SK-N-SH (cell line): ENCODE data around the gene TGFB1I1. TPM values are rescaled to one million over a fixed set of nuclear protein-coding genes. Genes with fewer than 3 reads are reported as not detected.

Source experiments
- CTCF ChIA-PET: fragments of 300-600, 350-600 bp; formaldehyde crosslinking; extraction: SDS; loops from one replicate; lab custom pipeline; 2021; lab: Yijun Ruan, JAX
- POLR2A ChIA-PET: fragments of 350-600 bp; sonication (Branson Sonifier 250); formaldehyde crosslinking; extraction: SDS; loops from one replicate; lab custom pipeline; 2020; ENCODE audit warnings: antibody characterized with exemption, inconsistent platforms; lab: Yijun Ruan, JAX
- DNase-seq: peaks from one replicate; pipeline ENCODE4 v3.0.0; 2012
- H2AFZ ChIP-seq: fragments of 200-600 bp; sonication (generic); 2 replicates; pipeline ENCODE4 v1.8.1; 2016; ENCODE audit warnings: antibody characterized with exemption, mild to moderate bottlenecking, low read depth
- H3F3A ChIP-seq: fragments of 200-600 bp; sonication (generic); replicated peaks from 2 replicates; pipeline ENCODE3; 2016; ENCODE audit warnings: antibody characterized with exemption, mild to moderate bottlenecking; ENCODE audit not compliant: insufficient read depth
- H3K27ac ChIP-seq, 2 experiments: fragments of 200-500 bp in 1 of 2; fragments of 200-600 bp in 1 of 2; sonication (Bioruptor generic) in 1 of 2; sonication (generic), shearing (Covaris generic) in 1 of 2; 2 replicates each; pipeline versions ENCODE4 v1.5.1 to v1.6.1; 2014 to 2016; ENCODE audit warnings: low read depth in 2 of 2, inconsistent platforms in 1 of 2, low read length in 1 of 2, mild to moderate bottlenecking in 1 of 2, mixed read lengths in 1 of 2
- H3K27me3 ChIP-seq: fragments of 200-600 bp; sonication (generic), shearing (Covaris generic); 2 replicates; pipeline ENCODE4 v1.6.1; 2016; ENCODE audit warnings: mixed run types; ENCODE audit not compliant: insufficient read depth
- H3K36me3 ChIP-seq, 2 experiments: fragments of 200-500 bp in 1 of 2; fragments of 200-600 bp in 1 of 2; sonication (Bioruptor generic) in 1 of 2; sonication (generic) in 1 of 2; replicated peaks in 1 of 2; 2 replicates each; pipeline versions ENCODE3 to v1.5.1; 2014 to 2016; ENCODE audit warnings: low read length in 1 of 2, mild to moderate bottlenecking in 1 of 2; ENCODE audit not compliant: insufficient read depth in 2 of 2, control insufficient read depth in 1 of 2
- H3K4me1 ChIP-seq, 2 experiments: fragments of 200-500 bp in 1 of 2; fragments of 200-600 bp in 1 of 2; sonication (Bioruptor generic) in 1 of 2; sonication (generic), shearing (Covaris generic) in 1 of 2; 2 replicates each; pipeline versions ENCODE4 v1.5.1 to v1.6.1; 2014 to 2016; ENCODE audit warnings: low read depth in 1 of 2, low read length in 1 of 2, mixed run types in 1 of 2; ENCODE audit not compliant: insufficient read depth in 2 of 2, control insufficient read depth in 1 of 2
- H3K4me2 ChIP-seq: fragments of 200-600 bp; sonication (generic), shearing (Covaris generic); 2 replicates; pipeline ENCODE4 v1.6.1; 2017; ENCODE audit warnings: mixed run types
- H3K4me3 ChIP-seq, 2 experiments: fragments of 200-500 bp in 1 of 2; fragments of 200-600 bp in 1 of 2; sonication (Bioruptor generic) in 1 of 2; sonication (generic), shearing (Covaris generic) in 1 of 2; 2 replicates each; pipeline versions ENCODE4 v1.5.1 to v1.8.1; 2014 to 2016; ENCODE audit warnings: low read depth in 2 of 2, inconsistent platforms in 1 of 2, low read length in 1 of 2, mild to moderate bottlenecking in 1 of 2, mixed read lengths in 1 of 2, moderate library complexity in 1 of 2
- H3K79me2 ChIP-seq: fragments of 200-600 bp; sonication (generic); 2 replicates; pipeline ENCODE4 v1.8.1; 2017; ENCODE audit warnings: mild to moderate bottlenecking; ENCODE audit not compliant: insufficient read depth
- H3K9ac ChIP-seq: fragments of 200-600 bp; sonication (generic); 2 replicates; pipeline ENCODE4 v1.6.1; 2017; ENCODE audit warnings: mixed run types
- H3K9me2 ChIP-seq: fragments of 200-600 bp; sonication (generic); 2 replicates; pipeline ENCODE4 v1.6.1; 2017; ENCODE audit warnings: mixed run types
- H3K9me3 ChIP-seq: fragments of 200-600 bp; sonication (generic); 2 replicates; pipeline ENCODE4 v1.6.1; 2017; ENCODE audit warnings: mixed run types, mild to moderate bottlenecking, moderate library complexity
- H4K20me1 ChIP-seq: fragments of 200-600 bp; sonication (generic); 2 replicates; pipeline ENCODE4 v1.6.1; 2017; ENCODE audit warnings: mild to moderate bottlenecking, mixed run types; ENCODE audit not compliant: insufficient read depth
- CTCF ChIP-seq: fragments of 200-600 bp; sonication (generic); IDR thresholded peaks from 2 replicates; pipeline ENCODE4 v1.6.1; 2017; ENCODE audit warnings: antibody characterized with exemption, mild to moderate bottlenecking, moderate library complexity
- PBX3 ChIP-seq: IDR thresholded peaks from 2 replicates; pipeline ENCODE4; 2012
- RAD21 ChIP-seq: IDR thresholded peaks from 2 replicates; pipeline ENCODE4 v1.6.1; 2012; ENCODE audit warnings: mild to moderate bottlenecking, low read length
- REST ChIP-seq: IDR thresholded peaks from 2 replicates; pipeline ENCODE4 v1.6.1; 2012; ENCODE audit warnings: mild to moderate bottlenecking, low read depth, low read length, moderate library complexity
- RXRA ChIP-seq: IDR thresholded peaks from 2 replicates; pipeline ENCODE4 v1.4.0; 2012; ENCODE audit warnings: low read depth, mild to moderate bottlenecking, borderline replicate concordance
- ZBTB33 ChIP-seq: IDR thresholded peaks from 2 replicates; pipeline ENCODE4 v1.4.0; 2012; ENCODE audit warnings: low read depth, borderline replicate concordance
- WGBS: methylation state at CpG from one replicate; pipeline ENCODE4 v1.1.6; 2017; ENCODE audit warnings: low lambda C conversion rate; 5-methylcytosine and 5-hydroxymethylcytosine counted together
- polyA plus RNA-seq, 3 experiments: library from polyadenylated mRNA; depleted of rRNA; stranded (reverse); fragments of >200 nt; gene quantifications; 2 replicates each; pipeline ENCODE4 v1.2.3, GENCODE V29; 2012

The TGFB1I1 gene
- polyA plus RNA-seq, 1 of the 3 experiments (the other 2 are of a cell fraction) = 29.7 TPM

- Histone ChIP-seq H3K4me3 (no peak overlapping the region), H3K79me2 (peaks cover 61% of the 10 kb centered on the region), H3K9me3 (no peaks in the 10 kb centered on the region), H3K9me2 (no peaks in the 10 kb centered on the region), H3K36me3 (peaks cover 3 to 10% of the 10 kb centered on the region in 2 experiments), H3K9ac (no peak overlapping the region), H3K27ac (no peak overlapping the region), H3K27me3 (no peaks in the 10 kb centered on the region), H3F3A (peaks cover 32% of the 10 kb centered on the region), H2AFZ (no peak overlapping the region), H3K4me1 (peaks cover 46 to 57% of the 10 kb centered on the region in 2 experiments; a peak in 3 of 4 replicates), H3K4me2 (peak overlapping the region; percentile 32; the same call in 1 of the 2 replicates), H4K20me1 (peaks cover 38% of the 10 kb centered on the region)
- WGBS = 82% methylated on average over 17 of the region's 17 CpGs
- TF ChIP-seq RXRA = no peak
- 0 out of 2 replicates have a peak, but pooled peaks have one; percentile 6 for TF ChIP-seq RAD21
- TF ChIP-seq PBX3 = no peak
- TF ChIP-seq CTCF = peak; percentile 40
- peak; percentile 12 for DNase-seq
- ChIA-PET CTCF (interaction anchor here (0.6 to 8.0 kb wide), 5 partner anchors 12 to 502 kb away, joined by 3 to 80 read pairs (median 3); partner anchors contain the start of genes HSD3B7 and ZNF843), POLR2A (no interaction called here)
Measured at GRCh38 chr16:31455601-31456314, 16.2 kb upstream of the TGFB1I1 start.

- Histone ChIP-seq H3K36me3 (peaks cover 4 to 10% of the 10 kb centered on the region in 2 experiments), H3K27ac (no peak overlapping the region), H3K27me3 (no peaks in the 10 kb centered on the region), H3F3A (peaks cover 32% of the 10 kb centered on the region), H3K79me2 (peaks cover 59% of the 10 kb centered on the region), H3K9me3 (no peaks in the 10 kb centered on the region), H2AFZ (no peak overlapping the region), H3K4me3 (peak overlapping the region in 1 of 2 experiments; percentile 74; a peak in 1 of 4 replicates)
- POLR2A ChIA-PET = interaction anchor here (0.6 kb wide), 1 partner anchor 249 kb away, joined by 4 read pairs; no protein-coding TSS in a partner anchor
- DNase-seq = no peak
- TF ChIP-seq REST (peak; percentile 77; the same call in 1 of the 2 replicates), ZBTB33 (no peak)
- TF ChIP-seq, all 33 proteins: peak for 1
- Histone ChIP-seq H3K9me2 (no peaks in the 10 kb centered on the region), H3K4me1 (peaks cover 39 to 53% of the 10 kb centered on the region in 2 experiments; a peak in 2 of 4 replicates), H4K20me1 (peaks cover 38% of the 10 kb centered on the region), H3K9ac (0 out of 2 replicates have a peak overlapping the region, but pooled peaks have one; percentile 98), H3K4me2 (peak overlapping the region; percentile 92)
- CTCF ChIA-PET = interaction anchor here (1.2 to 8.0 kb wide), 8 partner anchors 14 to 472 kb away, joined by 3 to 80 read pairs (median 5); partner anchors contain the start of genes HSD3B7, TGFB1I1 and ZNF843
- WGBS = 92% methylated on average over 6 of the region's 8 CpGs
Measured at GRCh38 chr16:31456988-31457360, 15.0 kb upstream of the TGFB1I1 start.
